SK-N-SH (cell line): ENCODE data around the gene STIM1. TPM values are rescaled to one million over a fixed set of nuclear protein-coding genes. Genes with fewer than 3 reads are reported as not detected.

Experiments
- CTCF ChIA-PET: fragments of 300-600, 350-600 bp; formaldehyde crosslinking; extraction: SDS; loops from one replicate; lab custom pipeline; 2021; lab: Yijun Ruan, JAX
- POLR2A ChIA-PET: fragments of 350-600 bp; sonication (Branson Sonifier 250); formaldehyde crosslinking; extraction: SDS; loops from one replicate; lab custom pipeline; 2020; ENCODE audit warnings: antibody characterized with exemption, inconsistent platforms; lab: Yijun Ruan, JAX
- DNase-seq: peaks from one replicate; pipeline ENCODE4 v3.0.0; 2012
- H2AFZ ChIP-seq: fragments of 200-600 bp; sonication (generic); 2 replicates; pipeline ENCODE4 v1.8.1; 2016; ENCODE audit warnings: antibody characterized with exemption, mild to moderate bottlenecking, low read depth
- H3F3A ChIP-seq: fragments of 200-600 bp; sonication (generic); replicated peaks from 2 replicates; pipeline ENCODE3; 2016; ENCODE audit warnings: antibody characterized with exemption, mild to moderate bottlenecking; ENCODE audit not compliant: insufficient read depth
- H3K27ac ChIP-seq, 2 experiments: fragments of 200-500 bp in 1 of 2; fragments of 200-600 bp in 1 of 2; sonication (Bioruptor generic) in 1 of 2; sonication (generic), shearing (Covaris generic) in 1 of 2; 2 replicates each; pipeline versions ENCODE4 v1.5.1 to v1.6.1; 2014 to 2016; ENCODE audit warnings: low read depth in 2 of 2, inconsistent platforms in 1 of 2, low read length in 1 of 2, mild to moderate bottlenecking in 1 of 2, mixed read lengths in 1 of 2
- H3K27me3 ChIP-seq: fragments of 200-600 bp; sonication (generic), shearing (Covaris generic); 2 replicates; pipeline ENCODE4 v1.6.1; 2016; ENCODE audit warnings: mixed run types; ENCODE audit not compliant: insufficient read depth
- H3K36me3 ChIP-seq, 2 experiments: fragments of 200-500 bp in 1 of 2; fragments of 200-600 bp in 1 of 2; sonication (Bioruptor generic) in 1 of 2; sonication (generic) in 1 of 2; replicated peaks in 1 of 2; 2 replicates each; pipeline versions ENCODE3 to v1.5.1; 2014 to 2016; ENCODE audit warnings: low read length in 1 of 2, mild to moderate bottlenecking in 1 of 2; ENCODE audit not compliant: insufficient read depth in 2 of 2, control insufficient read depth in 1 of 2
- H3K4me1 ChIP-seq, 2 experiments: fragments of 200-500 bp in 1 of 2; fragments of 200-600 bp in 1 of 2; sonication (Bioruptor generic) in 1 of 2; sonication (generic), shearing (Covaris generic) in 1 of 2; 2 replicates each; pipeline versions ENCODE4 v1.5.1 to v1.6.1; 2014 to 2016; ENCODE audit warnings: low read depth in 1 of 2, low read length in 1 of 2, mixed run types in 1 of 2; ENCODE audit not compliant: insufficient read depth in 2 of 2, control insufficient read depth in 1 of 2
- H3K4me2 ChIP-seq: fragments of 200-600 bp; sonication (generic), shearing (Covaris generic); 2 replicates; pipeline ENCODE4 v1.6.1; 2017; ENCODE audit warnings: mixed run types
- H3K4me3 ChIP-seq, 2 experiments: fragments of 200-500 bp in 1 of 2; fragments of 200-600 bp in 1 of 2; sonication (Bioruptor generic) in 1 of 2; sonication (generic), shearing (Covaris generic) in 1 of 2; 2 replicates each; pipeline versions ENCODE4 v1.5.1 to v1.8.1; 2014 to 2016; ENCODE audit warnings: low read depth in 2 of 2, inconsistent platforms in 1 of 2, low read length in 1 of 2, mild to moderate bottlenecking in 1 of 2, mixed read lengths in 1 of 2, moderate library complexity in 1 of 2
- H3K79me2 ChIP-seq: fragments of 200-600 bp; sonication (generic); 2 replicates; pipeline ENCODE4 v1.8.1; 2017; ENCODE audit warnings: mild to moderate bottlenecking; ENCODE audit not compliant: insufficient read depth
- H3K9ac ChIP-seq: fragments of 200-600 bp; sonication (generic); 2 replicates; pipeline ENCODE4 v1.6.1; 2017; ENCODE audit warnings: mixed run types
- H3K9me2 ChIP-seq: fragments of 200-600 bp; sonication (generic); 2 replicates; pipeline ENCODE4 v1.6.1; 2017; ENCODE audit warnings: mixed run types
- H3K9me3 ChIP-seq: fragments of 200-600 bp; sonication (generic); 2 replicates; pipeline ENCODE4 v1.6.1; 2017; ENCODE audit warnings: mixed run types, mild to moderate bottlenecking, moderate library complexity
- H4K20me1 ChIP-seq: fragments of 200-600 bp; sonication (generic); 2 replicates; pipeline ENCODE4 v1.6.1; 2017; ENCODE audit warnings: mild to moderate bottlenecking, mixed run types; ENCODE audit not compliant: insufficient read depth
- ELF1 ChIP-seq: IDR thresholded peaks from 2 replicates; pipeline ENCODE4 v1.4.0; 2012
- FOXJ3 ChIP-seq: sonication (generic); formaldehyde crosslinking; IDR thresholded peaks from 2 replicates; pipeline ENCODE4 v1.5.1; 2020; ENCODE audit warnings: mild to moderate bottlenecking, missing genetic modification reagents
- FOXM1 ChIP-seq: IDR thresholded peaks from 2 replicates; pipeline ENCODE4 v1.4.0; 2012; ENCODE audit warnings: low read depth, mild to moderate bottlenecking
- GABPA ChIP-seq: IDR thresholded peaks from 2 replicates; pipeline ENCODE4 v1.4.0; 2012; ENCODE audit warnings: low read depth, mild to moderate bottlenecking
- JUND ChIP-seq: IDR thresholded peaks from 2 replicates; pipeline ENCODE4 v1.4.0; 2012
- MAX ChIP-seq: IDR thresholded peaks from 2 replicates; pipeline ENCODE4 v1.4.0; 2012; ENCODE audit warnings: low read depth
- MEF2A ChIP-seq: IDR thresholded peaks from 2 replicates; pipeline ENCODE4 v1.4.0; 2012; ENCODE audit warnings: low read depth, borderline replicate concordance
- MXI1 ChIP-seq: IDR thresholded peaks from 2 replicates; pipeline ENCODE4 v1.6.1; 2012; ENCODE audit warnings: mild to moderate bottlenecking, low read depth, low read length, improper control_type of control experiment
- NFIC ChIP-seq: IDR thresholded peaks from 2 replicates; pipeline ENCODE4 v1.4.0; 2012; ENCODE audit warnings: borderline replicate concordance
- NRF1 ChIP-seq: IDR thresholded peaks from 2 replicates; pipeline ENCODE4 v1.6.1; 2012; ENCODE audit warnings: low read depth, mild to moderate bottlenecking, low read length
- PBX3 ChIP-seq: IDR thresholded peaks from 2 replicates; pipeline ENCODE4; 2012
- POLR2AphosphoS5 ChIP-seq: IDR thresholded peaks from 2 replicates; pipeline ENCODE4 v1.6.1; 2012; ENCODE audit warnings: low read depth, low read length
- RAD21 ChIP-seq: IDR thresholded peaks from 2 replicates; pipeline ENCODE4 v1.6.1; 2012; ENCODE audit warnings: mild to moderate bottlenecking, low read length
- REST ChIP-seq: IDR thresholded peaks from 2 replicates; pipeline ENCODE4 v1.6.1; 2012; ENCODE audit warnings: mild to moderate bottlenecking, low read depth, low read length, moderate library complexity
- RFX5 ChIP-seq: IDR thresholded peaks from 2 replicates; pipeline ENCODE4 v1.6.1; 2012; ENCODE audit warnings: mild to moderate bottlenecking, improper control_type of control experiment, low read length
- SMC3 ChIP-seq: IDR thresholded peaks from 2 replicates; pipeline ENCODE4 v1.6.1; 2012; ENCODE audit warnings: low read depth, low read length, improper control_type of control experiment
- TAF1 ChIP-seq: IDR thresholded peaks from 2 replicates; pipeline ENCODE4 v1.6.1; 2012; ENCODE audit warnings: low read depth, mild to moderate bottlenecking, low read length, moderate library complexity, borderline replicate concordance
- TEAD4 ChIP-seq: IDR thresholded peaks from 2 replicates; pipeline ENCODE4 v1.4.0; 2012; ENCODE audit warnings: mild to moderate bottlenecking, borderline replicate concordance; ENCODE audit not compliant: insufficient read depth
- WGBS: methylation state at CpG from one replicate; pipeline ENCODE4 v1.1.6; 2017; ENCODE audit warnings: low lambda C conversion rate; 5-methylcytosine and 5-hydroxymethylcytosine counted together
- polyA plus RNA-seq, 3 experiments: library from polyadenylated mRNA; depleted of rRNA; stranded (reverse); fragments of >200 nt; gene quantifications; 2 replicates each; pipeline ENCODE4 v1.2.3, GENCODE V29; 2012
- TF ChIP-seq, protein P1 (sequence below): fragments of 200-600 bp; sonication (generic); IDR thresholded peaks from 2 replicates; pipeline ENCODE4 v1.6.1; 2017; ENCODE audit warnings: antibody characterized with exemption, mild to moderate bottlenecking, moderate library complexity
- TF ChIP-seq, protein P2 (sequence below): fragments of 150-350 bp; IDR thresholded peaks from 2 replicates; pipeline ENCODE4 v1.6.1; 2017; ENCODE audit warnings: antibody characterized with exemption, low read length, low read depth, borderline replicate concordance

The STIM1 gene
- polyA plus RNA-seq, 1 of the 3 experiments (the other 2 are of a cell fraction): 29.5 TPM

- 87% methylated on average over 3 of the region's 3 CpGs for WGBS
- Histone ChIP-seq H3K79me2 (no peaks in the 10 kb centered on the region), H3F3A (peaks cover 7% of the 10 kb centered on the region), H4K20me1 (no peaks in the 10 kb centered on the region), H2AFZ (no peak overlapping the region), H3K4me2 (no peak overlapping the region), H3K9ac (no peak overlapping the region), H3K9me3 (no peaks in the 10 kb centered on the region), H3K27me3 (no peaks in the 10 kb centered on the region), H3K27ac (no peak overlapping the region), H3K4me1 (peaks cover 0 to 6% of the 10 kb centered on the region in 2 experiments; a peak in 1 of 4 replicates), H3K9me2 (no peaks in the 10 kb centered on the region), H3K4me3 (no peak overlapping the region), H3K36me3 (peaks cover 0 to 3% of the 10 kb centered on the region in 2 experiments)
- DNase-seq: no peak
- POLR2A ChIA-PET: no interaction called here
- CTCF ChIA-PET: interaction anchor here (0.8 to 2.2 kb wide), 4 partner anchors 10 to 162 kb away, joined by 3 to 9 read pairs (median 3); partner anchors contain the start of gene STIM1
- TF ChIP-seq MAX: no peak
- no peak for TF ChIP-seq NFIC
- no peak for TF ChIP-seq MEF2A
- no peak for TF ChIP-seq REST
- no peak for TF ChIP-seq FOXM1
- no peak for TF ChIP-seq JUND
- no peak for TF ChIP-seq PBX3
These were observed 161.7 kb downstream of the STIM1 start for GRCh38 chr11:4017129-4017528.

- H3K36me3 ChIP-seq: peaks cover 0 to 3% of the 10 kb centered on the region in 2 experiments
- H4K20me1 ChIP-seq: no peaks in the 10 kb centered on the region
- H3K9me3 ChIP-seq: no peaks in the 10 kb centered on the region
- H3K4me2 ChIP-seq: no peak overlapping the region
- no peaks in the 10 kb centered on the region for H3K79me2 ChIP-seq
- H3F3A ChIP-seq: peaks cover 7% of the 10 kb centered on the region
- H3K27me3 ChIP-seq: no peaks in the 10 kb centered on the region
- H3K27ac ChIP-seq: no peak overlapping the region
- CTCF ChIA-PET: interaction anchor here (1.7 kb wide), 1 partner anchor 164 kb away, joined by 8 read pairs; the partner anchor contains the start of gene STIM1
- no peak overlapping the region for H3K9ac ChIP-seq
- TF ChIP-seq TEAD4 (no peak), ELF1 (no peak), FOXJ3 (CRISPR knock-in tag) (no peak), POLR2AphosphoS5 (no peak), NRF1 (no peak), GABPA (no peak), FOXM1 (no peak), TAF1 (no peak), NFIC (no peak), RFX5 (no peak), RAD21 (no peak), PBX3 (no peak), MXI1 (no peak), SMC3 (no peak)
- TF ChIP-seq, protein P1, sequence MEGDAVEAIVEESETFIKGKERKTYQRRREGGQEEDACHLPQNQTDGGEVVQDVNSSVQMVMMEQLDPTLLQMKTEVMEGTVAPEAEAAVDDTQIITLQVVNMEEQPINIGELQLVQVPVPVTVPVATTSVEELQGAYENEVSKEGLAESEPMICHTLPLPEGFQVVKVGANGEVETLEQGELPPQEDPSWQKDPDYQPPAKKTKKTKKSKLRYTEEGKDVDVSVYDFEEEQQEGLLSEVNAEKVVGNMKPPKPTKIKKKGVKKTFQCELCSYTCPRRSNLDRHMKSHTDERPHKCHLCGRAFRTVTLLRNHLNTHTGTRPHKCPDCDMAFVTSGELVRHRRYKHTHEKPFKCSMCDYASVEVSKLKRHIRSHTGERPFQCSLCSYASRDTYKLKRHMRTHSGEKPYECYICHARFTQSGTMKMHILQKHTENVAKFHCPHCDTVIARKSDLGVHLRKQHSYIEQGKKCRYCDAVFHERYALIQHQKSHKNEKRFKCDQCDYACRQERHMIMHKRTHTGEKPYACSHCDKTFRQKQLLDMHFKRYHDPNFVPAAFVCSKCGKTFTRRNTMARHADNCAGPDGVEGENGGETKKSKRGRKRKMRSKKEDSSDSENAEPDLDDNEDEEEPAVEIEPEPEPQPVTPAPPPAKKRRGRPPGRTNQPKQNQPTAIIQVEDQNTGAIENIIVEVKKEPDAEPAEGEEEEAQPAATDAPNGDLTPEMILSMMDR: no peak
- TF ChIP-seq, protein P2, sequence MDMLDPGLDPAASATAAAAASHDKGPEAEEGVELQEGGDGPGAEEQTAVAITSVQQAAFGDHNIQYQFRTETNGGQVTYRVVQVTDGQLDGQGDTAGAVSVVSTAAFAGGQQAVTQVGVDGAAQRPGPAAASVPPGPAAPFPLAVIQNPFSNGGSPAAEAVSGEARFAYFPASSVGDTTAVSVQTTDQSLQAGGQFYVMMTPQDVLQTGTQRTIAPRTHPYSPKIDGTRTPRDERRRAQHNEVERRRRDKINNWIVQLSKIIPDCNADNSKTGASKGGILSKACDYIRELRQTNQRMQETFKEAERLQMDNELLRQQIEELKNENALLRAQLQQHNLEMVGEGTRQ: no peak
- TF ChIP-seq, all 33 proteins: peak for 0
- 85% methylated on average over 2 of the region's 2 CpGs for WGBS
- DNase-seq: no peak
- H3K4me1 ChIP-seq: peaks cover 0 to 6% of the 10 kb centered on the region in 2 experiments; a peak in 1 of 4 replicates
- no peaks in the 10 kb centered on the region for H3K9me2 ChIP-seq
- no peak overlapping the region for H3K4me3 ChIP-seq
- no peak overlapping the region for H2AFZ ChIP-seq
- POLR2A ChIA-PET: no interaction called here
These were observed 163.2 kb downstream of the STIM1 start for GRCh38 chr11:4018641-4019040.
